CD8-positive, alpha-beta memory T cell (primary cell): ENCODE results near the gene LMBRD2. TPM values are rescaled to one million over a fixed set of nuclear protein-coding genes. Genes with fewer than 3 reads are reported as not detected.
A peak's percentile ranks its signal among the peaks of the same experiment; 100 is the strongest.

ENCODE experiments used
- CTCF ChIA-PET: fragments of 350-600 bp; sonication (Branson Sonifier 250); formaldehyde crosslinking; loops from one replicate; lab custom pipeline; 2021; ENCODE audit warnings: antibody characterized with exemption; lab: Charles Lee
- POLR2A ChIA-PET: fragments of 350-600 bp; sonication (Branson Sonifier 250); formaldehyde crosslinking; loops from one replicate; lab custom pipeline; 2021; ENCODE audit warnings: antibody characterized with exemption; lab: Charles Lee
- DNase-seq, 5 donors: peaks; one replicate each; pipeline versions ENCODE4 v3.0.0 to v3.0.0-alpha.2; 2020 to 2022; ENCODE audit warnings: mixed read lengths in 1 of 5
- H3K27ac ChIP-seq: one replicate; pipeline ENCODE4 v1.7.0; 2013; ENCODE audit warnings: low read depth, mild to moderate bottlenecking, low read length, moderate library complexity
- H3K27me3 ChIP-seq: 2 replicates; pipeline ENCODE4 v1.7.0; 2013; ENCODE audit warnings: low read length, mild to moderate bottlenecking; ENCODE audit not compliant: insufficient read depth, poor library complexity, severe bottlenecking
- H3K36me3 ChIP-seq: 2 replicates; pipeline ENCODE4 v1.7.0; 2013; ENCODE audit warnings: mild to moderate bottlenecking, low read length, moderate library complexity; ENCODE audit not compliant: insufficient read depth
- H3K4me1 ChIP-seq: 2 replicates; pipeline ENCODE4 v1.7.0; 2013; ENCODE audit warnings: mild to moderate bottlenecking, low read length, moderate library complexity; ENCODE audit not compliant: insufficient read depth
- H3K4me3 ChIP-seq: 2 replicates; pipeline ENCODE4 v1.7.0; 2013; ENCODE audit warnings: mild to moderate bottlenecking, low read length
- H3K9me3 ChIP-seq: 2 replicates; pipeline ENCODE4 v1.7.0; 2013; ENCODE audit warnings: mild to moderate bottlenecking, low read length
- H3K27ac Mint-ChIP-seq, 8 donors: one replicate each; pipeline ENCODE4 v1.8.0; 2020 to 2021; ENCODE audit warnings: mixed read lengths in 8 of 8, mild to moderate bottlenecking in 6 of 8, inconsistent platforms in 3 of 8, moderate library complexity in 3 of 8
- H3K27me3 Mint-ChIP-seq, 2 donors: one replicate each; pipeline ENCODE4 v1.8.0; 2020 to 2021; ENCODE audit warnings: mixed read lengths in 2 of 2, mild to moderate bottlenecking in 1 of 2, moderate library complexity in 1 of 2
- H3K36me3 Mint-ChIP-seq, 3 donors: one replicate each; pipeline ENCODE4 v1.8.0; 2020 to 2021; ENCODE audit warnings: mixed read lengths in 3 of 3, inconsistent platforms in 1 of 3, mild to moderate bottlenecking in 1 of 3
- H3K4me1 Mint-ChIP-seq, 3 donors: one replicate each; pipeline ENCODE4 v1.8.0; 2020 to 2021; ENCODE audit warnings: mixed read lengths in 3 of 3, inconsistent platforms in 1 of 3, mild to moderate bottlenecking in 1 of 3
- H3K4me3 Mint-ChIP-seq, 7 donors: one replicate each; pipeline ENCODE4 v1.8.0; 2020 to 2021; ENCODE audit warnings: mixed read lengths in 7 of 7, mild to moderate bottlenecking in 6 of 7, moderate library complexity in 4 of 7, inconsistent platforms in 2 of 7
- H3K9me3 Mint-ChIP-seq, 5 donors: one replicate each; pipeline ENCODE4 v1.8.0; 2020 to 2022; ENCODE audit warnings: mixed read lengths in 5 of 5, mild to moderate bottlenecking in 3 of 5, moderate library complexity in 2 of 5, inconsistent platforms in 1 of 5
- polyA plus RNA-seq: library from polyadenylated mRNA; unstranded; fragments of 300-500 nt; fragmentation: Illumina TruSeq; gene quantifications from one replicate; pipeline ENCODE4 v1.2.3, GENCODE V29; 2021
- total RNA-seq, 2 experiments: library from RNA; stranded (reverse); gene quantifications; one replicate each; pipeline ENCODE4 v1.2.3, GENCODE V29; 2021

Gene LMBRD2
- total and polyA plus RNA-seq, 3 experiments from 2014 or later, result 5.8 to 11.4 (median 9.3) TPM

DNA sequence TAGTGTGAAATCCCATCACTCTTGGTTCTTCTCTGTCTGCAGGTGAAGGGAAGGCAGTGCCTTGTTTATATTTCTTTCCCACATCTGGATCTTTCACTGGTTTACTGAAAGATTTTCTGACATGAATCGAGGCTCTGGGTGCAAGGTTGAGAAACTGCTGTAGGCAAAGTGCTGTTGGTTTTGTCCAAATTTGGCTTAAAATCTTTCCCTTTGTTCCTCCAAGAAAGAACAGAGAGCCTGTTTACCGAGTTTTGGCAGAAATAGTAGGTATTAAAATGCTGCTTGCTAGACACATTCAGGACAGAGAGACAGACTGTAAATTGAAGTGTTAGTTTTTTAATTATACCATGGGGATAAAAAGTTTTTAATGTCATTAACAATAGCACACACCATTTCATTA lies 21.7 kb upstream of the LMBRD2 start:
- Histone ChIP-seq H3K27ac (no peak overlapping the region), H3K4me1 (peaks cover 6% of the 10 kb centered on the region), H3K27me3 (no peaks in the 10 kb centered on the region), H3K4me3 (no peak overlapping the region), H3K36me3 (peaks cover 35% of the 10 kb centered on the region), H3K9me3 (no peaks in the 10 kb centered on the region)
- H3K27ac Mint-ChIP-seq, result peak overlapping the region in 1 of 8 donors; percentile 35
- no peak for DNase-seq
- peaks cover 0 to 23% (median 8%) of the 10 kb centered on the region in 3 donors for H3K4me1 Mint-ChIP-seq
- H3K9me3 Mint-ChIP-seq, result no peaks in the 10 kb centered on the region
- H3K27me3 Mint-ChIP-seq, result no peaks in the 10 kb centered on the region
- peaks cover 0 to 85% (median 42%) of the 10 kb centered on the region in 3 donors for H3K36me3 Mint-ChIP-seq
- POLR2A ChIA-PET, result no interaction called here
- no peak overlapping the region for H3K4me3 Mint-ChIP-seq
- CTCF ChIA-PET, result no interaction called here

DNA sequence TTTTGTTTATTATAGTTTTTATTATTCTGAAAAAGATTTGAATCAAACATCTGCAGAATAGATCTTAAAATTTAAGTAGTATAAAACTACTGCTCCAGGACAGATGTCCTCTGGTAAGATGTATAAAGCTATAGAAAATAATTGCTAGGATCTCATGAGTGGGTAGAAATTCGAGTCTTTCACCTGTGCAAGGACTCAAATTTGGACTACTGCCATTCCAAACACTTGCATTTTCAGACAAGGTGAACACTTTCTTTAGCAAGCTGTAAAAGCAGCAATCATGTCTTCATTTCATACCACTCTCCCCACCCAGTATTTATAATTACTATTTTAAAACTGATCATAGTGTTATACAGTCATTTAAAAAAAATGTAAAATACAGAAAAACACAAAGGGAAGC lies 20.9 kb upstream of the LMBRD2 start:
- H3K4me3 Mint-ChIP-seq, result no peak overlapping the region

DNA sequence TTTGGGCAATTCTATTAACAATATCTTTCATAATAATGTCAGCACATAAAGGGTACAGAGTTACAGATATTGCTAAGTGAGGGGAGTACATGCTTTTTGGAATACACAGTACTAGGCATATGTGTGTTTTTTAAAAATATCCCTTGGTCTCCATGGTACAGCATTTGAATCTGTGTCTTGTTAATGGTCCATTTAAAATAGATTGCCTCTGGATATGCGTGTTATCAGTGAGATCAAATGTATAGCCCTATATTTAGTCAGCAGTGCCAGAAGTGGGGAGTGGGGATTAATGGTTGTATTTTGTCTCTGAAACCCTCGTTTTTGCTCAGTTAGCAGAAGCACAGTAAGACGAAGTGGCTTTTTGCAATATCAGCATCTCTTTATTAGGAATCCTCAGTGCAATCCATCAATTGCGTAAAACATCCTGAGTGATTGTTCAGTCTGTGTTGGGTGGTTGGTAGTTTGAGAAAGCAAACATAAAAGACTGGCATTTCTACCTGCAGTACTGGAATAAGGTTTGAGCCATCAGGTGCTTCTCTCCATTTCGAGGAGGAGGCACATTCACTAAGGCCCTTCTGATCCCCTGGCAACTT lies 19.2 kb upstream of the LMBRD2 start:
- H3K36me3 ChIP-seq, result peaks cover 29% of the 10 kb centered on the region
- no peak for DNase-seq
- H3K27me3 ChIP-seq, result no peaks in the 10 kb centered on the region
- H3K9me3 ChIP-seq, result no peaks in the 10 kb centered on the region
- no peak overlapping the region for H3K4me3 ChIP-seq
- Mint-ChIP-seq H3K4me1 (peaks cover 3 to 21% (median 15%) of the 10 kb centered on the region in 3 donors), H3K27me3 (no peaks in the 10 kb centered on the region), H3K9me3 (no peaks in the 10 kb centered on the region), H3K27ac (peak overlapping the region in 1 of 8 donors; percentile 68), H3K4me3 (no peak overlapping the region), H3K36me3 (peaks cover 8 to 92% (median 42%) of the 10 kb centered on the region in 3 donors)
- H3K4me1 ChIP-seq, result peaks cover 8% of the 10 kb centered on the region
- ChIA-PET CTCF (interaction anchor here (1.5 kb wide), 1 partner anchor 71 kb away, joined by 4 read pairs; the partner anchor contains the start of gene NADK2), POLR2A (no interaction called here)
- H3K27ac ChIP-seq, result no peak overlapping the region

More for the DNA sequence above, 20.9 kb upstream of the LMBRD2 start:
- H3K27me3 Mint-ChIP-seq, result no peaks in the 10 kb centered on the region
- H3K36me3 ChIP-seq, result peaks cover 30% of the 10 kb centered on the region
- no peak for DNase-seq
- H3K4me1 Mint-ChIP-seq, result peaks cover 3 to 30% (median 15%) of the 10 kb centered on the region in 3 donors
- peaks cover 0 to 85% (median 45%) of the 10 kb centered on the region in 3 donors for H3K36me3 Mint-ChIP-seq
- no peaks in the 10 kb centered on the region for H3K9me3 ChIP-seq
- no peak overlapping the region for H3K27ac Mint-ChIP-seq
- ChIA-PET POLR2A (no interaction called here), CTCF (no interaction called here)
- no peak overlapping the region for H3K4me3 ChIP-seq
- no peak overlapping the region for H3K27ac ChIP-seq
- peaks cover 8% of the 10 kb centered on the region for H3K4me1 ChIP-seq
- H3K9me3 Mint-ChIP-seq, result no peaks in the 10 kb centered on the region
- no peaks in the 10 kb centered on the region for H3K27me3 ChIP-seq

DNA sequence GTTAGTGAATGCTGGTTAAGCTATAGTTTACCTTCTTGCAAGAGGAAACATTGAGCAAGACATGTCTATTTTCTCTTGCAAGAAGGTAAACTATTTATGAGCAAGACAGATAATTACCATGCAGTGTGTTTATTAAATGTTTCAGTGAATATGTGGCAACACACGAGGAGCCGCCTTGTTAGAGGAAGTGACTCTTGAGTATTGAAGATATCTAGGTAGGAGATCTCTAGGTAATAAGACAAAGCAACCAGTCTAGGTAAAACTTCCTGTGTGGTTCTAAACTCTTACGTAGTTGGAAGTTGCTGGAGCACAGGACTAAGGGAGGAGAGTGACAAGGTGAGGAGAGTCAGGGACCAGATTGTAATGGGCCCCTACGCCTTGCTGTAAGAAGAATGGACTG lies 17.1 kb upstream of the LMBRD2 start:
- ChIA-PET POLR2A (no interaction called here), CTCF (interaction anchor here (1.1 kb wide), 1 partner anchor 16 kb away, joined by 3 read pairs; no protein-coding TSS in a partner anchor)
- Mint-ChIP-seq H3K27me3 (no peaks in the 10 kb centered on the region), H3K4me1 (peaks cover 5 to 19% (median 15%) of the 10 kb centered on the region in 3 donors), H3K4me3 (no peak overlapping the region), H3K9me3 (no peaks in the 10 kb centered on the region), H3K27ac (peak overlapping the region in 4 of 8 donors; percentile 38 to 88 (median 68)), H3K36me3 (peaks cover 8 to 94% (median 33%) of the 10 kb centered on the region in 3 donors)
- H3K4me1 ChIP-seq, result peaks cover 8% of the 10 kb centered on the region
- no peaks in the 10 kb centered on the region for H3K27me3 ChIP-seq
- no peak overlapping the region for H3K27ac ChIP-seq
- H3K4me3 ChIP-seq, result no peak overlapping the region
- H3K9me3 ChIP-seq, result no peaks in the 10 kb centered on the region
- no peak for DNase-seq
- peaks cover 35% of the 10 kb centered on the region for H3K36me3 ChIP-seq

DNA sequence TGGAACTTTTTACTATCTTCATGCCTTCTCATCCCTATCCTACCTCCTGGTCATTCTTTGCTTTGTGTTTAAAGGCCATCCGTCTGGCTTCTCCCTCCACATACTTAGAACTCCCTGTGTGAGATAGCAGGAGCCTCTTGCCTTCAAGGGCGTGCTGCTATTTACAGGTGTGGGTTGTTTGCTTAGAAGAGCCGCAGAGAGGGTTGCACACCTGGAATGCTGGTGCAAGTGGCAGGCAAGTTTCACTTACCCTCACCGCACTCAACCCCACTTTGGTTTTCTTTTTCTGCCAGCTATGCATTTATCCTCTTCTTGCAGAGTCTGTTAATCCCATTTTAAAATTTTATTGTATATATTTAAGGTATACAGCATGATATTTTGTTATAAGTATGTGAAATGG lies 12.8 kb upstream of the LMBRD2 start:
- H3K27ac Mint-ChIP-seq, result no peak overlapping the region
- CTCF ChIA-PET, result no interaction called here
- Histone ChIP-seq H3K4me3 (no peak overlapping the region), H3K27me3 (no peaks in the 10 kb centered on the region), H3K27ac (no peak overlapping the region), H3K9me3 (no peaks in the 10 kb centered on the region), H3K4me1 (peaks cover 8% of the 10 kb centered on the region), H3K36me3 (peaks cover 14% of the 10 kb centered on the region)
- POLR2A ChIA-PET, result no interaction called here
- H3K4me3 Mint-ChIP-seq, result no peak overlapping the region
- H3K27me3 Mint-ChIP-seq, result no peaks in the 10 kb centered on the region
- no peaks in the 10 kb centered on the region for H3K9me3 Mint-ChIP-seq
- DNase-seq, result no peak
- peaks cover 10 to 46% (median 44%) of the 10 kb centered on the region in 3 donors for H3K4me1 Mint-ChIP-seq
- peaks cover 11 to 91% (median 38%) of the 10 kb centered on the region in 3 donors for H3K36me3 Mint-ChIP-seq

DNA sequence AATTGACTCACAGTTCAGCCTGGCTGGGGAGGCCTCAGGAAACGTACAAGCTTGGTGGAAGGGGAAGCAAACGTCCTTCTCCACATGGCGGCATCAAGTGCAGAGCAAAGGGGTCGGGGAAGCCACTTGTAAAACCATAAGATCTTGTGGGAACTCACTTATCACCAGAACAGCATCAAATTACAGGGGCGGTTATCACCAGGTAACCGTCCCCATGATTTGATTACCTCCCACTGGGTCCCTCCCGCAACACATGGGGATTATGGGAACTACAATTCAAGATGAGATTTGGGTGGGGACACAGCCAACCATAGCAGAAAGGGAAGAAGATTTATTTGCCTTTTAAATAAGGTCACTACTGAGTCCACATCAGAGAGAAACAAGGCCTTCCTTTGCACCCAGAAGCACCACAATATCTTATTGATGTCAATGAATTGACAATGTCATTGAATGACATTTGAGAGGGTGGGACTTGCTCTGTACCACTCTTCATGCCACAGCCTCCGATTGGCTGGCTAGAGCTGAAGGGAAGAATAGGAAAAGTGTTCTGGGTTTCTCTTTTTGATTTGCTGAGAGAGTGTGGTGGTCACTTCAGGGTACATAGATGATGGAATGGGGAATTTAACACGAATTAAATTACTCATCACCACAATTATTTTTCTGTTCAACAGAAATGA lies 11.3 kb upstream of the LMBRD2 start:
- no peaks in the 10 kb centered on the region for H3K27me3 ChIP-seq
- Mint-ChIP-seq H3K9me3 (no peaks in the 10 kb centered on the region), H3K4me3 (no peak overlapping the region), H3K36me3 (peaks cover 11 to 92% (median 33%) of the 10 kb centered on the region in 3 donors), H3K27me3 (no peaks in the 10 kb centered on the region), H3K27ac (no peak overlapping the region), H3K4me1 (peaks cover 16 to 47% (median 41%) of the 10 kb centered on the region in 3 donors)
- DNase-seq, result no peak
- no peak overlapping the region for H3K4me3 ChIP-seq
- ChIA-PET CTCF (no interaction called here), POLR2A (no interaction called here)
- no peaks in the 10 kb centered on the region for H3K9me3 ChIP-seq
- H3K36me3 ChIP-seq, result peaks cover 9% of the 10 kb centered on the region
- no peaks in the 10 kb centered on the region for H3K4me1 ChIP-seq
- H3K27ac ChIP-seq, result no peak overlapping the region

DNA sequence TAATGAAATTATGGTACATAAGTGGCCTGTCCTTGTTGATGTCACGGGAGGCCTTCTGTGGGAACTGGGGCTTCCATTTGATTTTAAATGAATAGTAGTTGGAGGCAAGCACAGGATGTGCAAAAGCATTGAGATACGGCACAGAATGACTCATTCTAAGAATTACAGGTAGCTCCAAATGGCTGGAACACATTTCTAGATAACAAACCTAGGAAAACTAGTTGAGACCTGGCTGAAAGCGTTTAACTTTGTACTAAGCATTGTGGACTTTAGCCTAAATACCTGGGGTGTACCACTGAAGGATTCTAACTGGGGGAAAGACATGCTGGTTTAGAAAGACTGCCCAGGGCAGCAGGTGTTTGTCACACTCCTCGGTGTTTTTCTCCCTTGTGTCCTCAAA lies 9.7 kb upstream of the LMBRD2 start:
- Histone ChIP-seq H3K36me3 (peaks cover 9% of the 10 kb centered on the region), H3K4me1 (no peaks in the 10 kb centered on the region), H3K27ac (no peak overlapping the region), H3K27me3 (no peaks in the 10 kb centered on the region), H3K9me3 (no peaks in the 10 kb centered on the region), H3K4me3 (no peak overlapping the region)
- ChIA-PET CTCF (interaction anchor here (1.2 kb wide), 1 partner anchor 19 kb away, joined by 4 read pairs; no protein-coding TSS in a partner anchor), POLR2A (interaction anchor here (0.6 kb wide), 1 partner anchor 52 kb away, joined by 3 read pairs; no protein-coding TSS in a partner anchor)
- Mint-ChIP-seq H3K9me3 (no peaks in the 10 kb centered on the region), H3K27ac (peak overlapping the region in 2 of 8 donors; percentile 13 to 55), H3K4me3 (no peak overlapping the region), H3K36me3 (peaks cover 5 to 92% (median 35%) of the 10 kb centered on the region in 3 donors), H3K4me1 (peaks cover 21 to 57% (median 49%) of the 10 kb centered on the region in 3 donors), H3K27me3 (no peaks in the 10 kb centered on the region)
- DNase-seq, result no peak

DNA sequence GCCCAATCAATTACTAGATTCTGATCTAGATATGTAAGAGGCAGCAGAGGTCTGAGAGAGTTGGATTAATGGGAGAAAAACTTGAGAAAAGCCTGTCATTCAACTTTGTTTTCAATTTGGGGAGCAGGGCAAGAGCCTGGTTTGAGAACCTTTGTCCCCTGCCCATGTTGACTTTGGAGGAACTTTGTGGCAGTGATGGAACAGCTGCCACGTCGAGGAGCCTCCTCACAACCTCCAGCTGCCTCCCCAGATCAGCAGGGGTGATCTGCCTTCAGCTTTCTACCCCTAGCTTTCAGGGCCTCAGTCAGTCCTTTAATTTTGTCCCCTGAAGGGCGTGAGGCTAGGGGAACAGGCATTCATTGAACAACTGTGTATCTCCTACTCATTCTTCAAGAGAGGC lies 8.9 kb upstream of the LMBRD2 start:
- POLR2A ChIA-PET, result no interaction called here

More for the DNA sequence above, 8.9 kb upstream of the LMBRD2 start:
- H3K4me3 ChIP-seq, result no peak overlapping the region
- H3K27me3 ChIP-seq, result no peaks in the 10 kb centered on the region
- no peak overlapping the region for H3K27ac Mint-ChIP-seq
- H3K4me1 ChIP-seq, result no peaks in the 10 kb centered on the region
- H3K4me3 Mint-ChIP-seq, result no peak overlapping the region
- H3K9me3 ChIP-seq, result no peaks in the 10 kb centered on the region
- CTCF ChIA-PET, result interaction anchor here (1.2 kb wide), 1 partner anchor 19 kb away, joined by 4 read pairs; no protein-coding TSS in a partner anchor
- no peaks in the 10 kb centered on the region for H3K9me3 Mint-ChIP-seq
- H3K4me1 Mint-ChIP-seq, result peaks cover 23 to 64% (median 56%) of the 10 kb centered on the region in 3 donors
- DNase-seq, result no peak
- peaks cover 15% of the 10 kb centered on the region for H3K36me3 ChIP-seq
- no peaks in the 10 kb centered on the region for H3K27me3 Mint-ChIP-seq
- peaks cover 4 to 94% (median 35%) of the 10 kb centered on the region in 3 donors for H3K36me3 Mint-ChIP-seq
- H3K27ac ChIP-seq, result no peak overlapping the region
